Kidney capillary endothelial cell (primary cell): ENCODE results near the gene REEP5.
"Not testable (repeated sequence)": the region's sequence is repeated elsewhere in the genome, so short reads cannot be mapped to it uniquely, and the experiment has no call there.

Experiments
- DNase-seq: peaks from one replicate; pipeline ENCODE4 v3.0.0-alpha.2; 2018; ENCODE audit warnings: low spot score

Gene REEP5

GRCh38 chr5:112933105-112933504 lies 11.1 kb upstream of the REEP5 start:
- DNase-seq: no peak

- no peak for DNase-seq
These were observed 9.4 kb upstream of the REEP5 start for GRCh38 chr5:112931473-112931872.

- DNase-seq: no peak
These were observed 8.0 kb upstream of the REEP5 start for GRCh38 chr5:112930082-112930344.

GRCh38 chr5:112929336-112930081 lies 7.5 kb upstream of the REEP5 start:
- DNase-seq: no peak

- DNase-seq: no peak
These were observed 2.0 kb upstream of the REEP5 start for GRCh38 chr5:112923988-112924387.

- no peak for DNase-seq
These were observed 1.3 kb upstream of the REEP5 start for GRCh38 chr5:112923148-112923917.

- peak; percentile 51 for DNase-seq
These were observed 798 bp downstream of the REEP5 start for GRCh38 chr5:112921026-112921832.

GRCh38 chr5:112919972-112920371 lies 2.1 kb downstream of the REEP5 start:
- no peak for DNase-seq

GRCh38 chr5:112918679-112919078 lies 3.3 kb downstream of the REEP5 start:
- DNase-seq: no peak

GRCh38 chr5:112918136-112918535 lies 3.9 kb downstream of the REEP5 start:
- DNase-seq: no peak

GRCh38 chr5:112917453-112917995 lies 4.5 kb downstream of the REEP5 start:
- no peak for DNase-seq

GRCh38 chr5:112915831-112916230 lies 6.2 kb downstream of the REEP5 start:
- DNase-seq: no peak

GRCh38 chr5:112914584-112914983 lies 7.4 kb downstream of the REEP5 start:
- peak; percentile 42 for DNase-seq

GRCh38 chr5:112910529-112910928 lies 11.5 kb downstream of the REEP5 start:
- DNase-seq: no peak

- DNase-seq: no peak
These were observed 13.2 kb downstream of the REEP5 start for GRCh38 chr5:112908854-112909253.

- DNase-seq: no peak
These were observed 14.8 kb downstream of the REEP5 start for GRCh38 chr5:112907166-112907631.

- no peak for DNase-seq
These were observed 15.4 kb downstream of the REEP5 start for GRCh38 chr5:112906637-112907036.

GRCh38 chr5:112904996-112905395 lies 17.0 kb downstream of the REEP5 start:
- DNase-seq: not testable (repeated sequence)

- DNase-seq: no peak
These were observed 19.5 kb downstream of the REEP5 start for GRCh38 chr5:112902561-112902960.

- no peak for DNase-seq
These were observed 26.3 kb downstream of the REEP5 start for GRCh38 chr5:112895682-112896081.

- no peak for DNase-seq
These were observed 29.3 kb downstream of the REEP5 start for GRCh38 chr5:112892776-112893175.

- not testable (repeated sequence) for DNase-seq
These were observed 30.0 kb downstream of the REEP5 start for GRCh38 chr5:112892066-112892465.
